GM12891 (cell line): Measurements from ENCODE around the gene PRRX2.

Experiments
- DNase-seq: peaks from one replicate; pipeline ENCODE4 v3.0.0; 2011; ENCODE audit warnings: low spot score; ENCODE audit not compliant: insufficient read length
- FAIRE-seq: peaks from 2 replicates; lab custom pipeline; 2011; peaks lifted over from hg19 to GRCh38; lab: Jason Lieb, UNC
- PAX5 ChIP-seq: IDR thresholded peaks from 2 replicates; pipeline ENCODE4 v1.6.1; 2011; ENCODE audit warnings: low read length, moderate library complexity, mild to moderate bottlenecking; ENCODE audit not compliant: insufficient read depth, severe bottlenecking
- POLR2A ChIP-seq: IDR thresholded peaks from 2 replicates; pipeline ENCODE4 v1.6.1; 2011; ENCODE audit warnings: low read depth, low read length, control low read depth
- POLR2AphosphoS5 ChIP-seq: IDR thresholded peaks from 2 replicates; pipeline ENCODE4 v1.6.1; 2011; ENCODE audit warnings: low read depth, low read length, control low read depth
- POU2F2 ChIP-seq: IDR thresholded peaks from 2 replicates; pipeline ENCODE4 v1.6.1; 2011; ENCODE audit warnings: low read depth, mild to moderate bottlenecking, control low read depth, low read length, moderate library complexity
- SPI1 ChIP-seq: IDR thresholded peaks from 2 replicates; pipeline ENCODE4 v1.6.1; 2011; ENCODE audit warnings: low read depth, low read length, control low read depth
- TAF1 ChIP-seq: IDR thresholded peaks from 2 replicates; pipeline ENCODE4 v1.6.1; 2011; ENCODE audit warnings: low read depth, low read length, control low read depth

PRRX2 gene

GRCh38 chr9:129687391-129687790 lies 21.9 kb downstream of the PRRX2 start:
- FAIRE-seq (no peak), DNase-seq (no peak)
- TF ChIP-seq POU2F2 (no peak), POLR2A (no peak)

- no peak for FAIRE-seq
- no peak for TF ChIP-seq POLR2A
- no peak for TF ChIP-seq POU2F2
- TF ChIP-seq TAF1: no peak
- no peak for TF ChIP-seq PAX5
- no peak for TF ChIP-seq POLR2AphosphoS5
- TF ChIP-seq SPI1: no peak
Measured at GRCh38 chr9:129688285-129689043, 23.0 kb downstream of the PRRX2 start.

GRCh38 chr9:129692534-129692933 lies 27.1 kb downstream of the PRRX2 start:
- DNase-seq: no peak
- no peak for TF ChIP-seq POLR2A
- TF ChIP-seq SPI1: no peak
- TF ChIP-seq POLR2AphosphoS5: no peak
- TF ChIP-seq PAX5: no peak
- no peak for TF ChIP-seq TAF1
- no peak for TF ChIP-seq POU2F2
- FAIRE-seq: no peak

More at GRCh38 chr9:129688285-129689043, 23.0 kb downstream of the PRRX2 start:
- DNase-seq: no peak

- DNase-seq (no peak), FAIRE-seq (no peak)
- TF ChIP-seq TAF1 (no peak), POLR2A (no peak), POU2F2 (no peak), POLR2AphosphoS5 (no peak), PAX5 (no peak), SPI1 (no peak)
Measured at GRCh38 chr9:129693741-129694140, 28.3 kb downstream of the PRRX2 start.

GRCh38 chr9:129694243-129694646 lies 28.8 kb downstream of the PRRX2 start:
- TF ChIP-seq POLR2AphosphoS5 (no peak), SPI1 (no peak), PAX5 (no peak), POLR2A (no peak), POU2F2 (no peak), TAF1 (no peak)
- DNase-seq: no peak
- no peak for FAIRE-seq

GRCh38 chr9:129695870-129696269 lies 30.4 kb downstream of the PRRX2 start:
- FAIRE-seq: no peak
- no peak for DNase-seq
- no peak for TF ChIP-seq POLR2AphosphoS5
- no peak for TF ChIP-seq POU2F2
- TF ChIP-seq SPI1: no peak

GRCh38 chr9:129696944-129697655 lies 31.7 kb downstream of the PRRX2 start:
- DNase-seq (no peak), FAIRE-seq (no peak)
- TF ChIP-seq TAF1: no peak
- TF ChIP-seq SPI1: no peak
- no peak for TF ChIP-seq POLR2A
- no peak for TF ChIP-seq POU2F2
- no peak for TF ChIP-seq POLR2AphosphoS5
- TF ChIP-seq PAX5: no peak

GRCh38 chr9:129697656-129698253 lies 32.3 kb downstream of the PRRX2 start:
- DNase-seq: no peak
- TF ChIP-seq PAX5: no peak
- no peak for TF ChIP-seq SPI1
- TF ChIP-seq POU2F2: no peak
- TF ChIP-seq POLR2A: no peak
- no peak for TF ChIP-seq TAF1
- no peak for TF ChIP-seq POLR2AphosphoS5
- no peak for FAIRE-seq

GRCh38 chr9:129698254-129698757 lies 32.9 kb downstream of the PRRX2 start:
- FAIRE-seq (no peak), DNase-seq (no peak)
- no peak for TF ChIP-seq POLR2A
